ENCODE data around the gene ZNF273.
"Not testable (repeated sequence)": the region's sequence is repeated elsewhere in the genome, so short reads cannot be mapped to it uniquely, and the experiment has no call there.

Gene ZNF273

GRCh38 chr7:64944667-64945502 is 41.8 kb downstream of the ZNF273 start:
- not testable (repeated sequence) for DNase-seq (ENCODE audit: low spot score); FAIRE-seq

DNA sequence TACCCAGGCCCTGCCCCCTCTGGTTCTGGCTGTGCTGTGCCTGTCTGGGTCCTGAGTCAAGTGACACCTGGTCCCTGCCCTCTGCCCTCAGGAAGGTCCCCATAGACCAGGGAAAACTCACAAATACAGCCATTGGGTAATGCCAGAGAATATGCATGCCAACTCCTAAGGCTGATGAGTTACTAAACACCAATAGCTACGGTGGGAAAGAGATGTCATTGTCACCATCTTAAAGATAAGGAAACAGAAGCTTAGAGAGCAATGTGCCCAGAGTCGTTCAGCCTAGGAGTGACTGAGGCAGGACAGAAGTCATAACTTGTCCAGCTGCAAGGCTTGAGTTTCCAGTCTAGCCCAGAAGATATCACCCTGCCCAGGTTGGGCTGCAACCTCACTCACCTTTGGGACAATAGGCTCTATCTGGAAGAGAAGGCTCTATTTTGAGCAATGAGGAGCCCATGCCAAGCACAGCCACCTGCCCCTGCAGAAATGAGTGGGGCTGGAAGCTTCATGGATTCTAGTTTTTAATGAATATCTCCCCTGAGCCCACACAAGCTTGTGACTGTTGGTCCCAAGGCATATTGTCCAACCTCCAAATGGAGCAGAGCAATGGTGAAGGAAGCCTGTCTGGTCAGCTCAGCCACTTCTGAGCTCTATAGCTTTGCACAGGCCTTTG is 42.6 kb downstream of the ZNF273 start:
- FAIRE-seq (no peak), DNase-seq (ENCODE audit: low spot score) (no peak)

GRCh38 chr7:64946772-64947171 is 43.7 kb downstream of the ZNF273 start:
- DNase-seq (ENCODE audit: low spot score) (no peak), FAIRE-seq (no peak)

GRCh38 chr7:64947252-64948000 is 44.4 kb downstream of the ZNF273 start:
- no peak for DNase-seq (ENCODE audit: low spot score)
- no peak for FAIRE-seq

- not testable (repeated sequence) for FAIRE-seq
Measured at GRCh38 chr7:64948774-64949173, 45.7 kb downstream of the ZNF273 start.

DNA sequence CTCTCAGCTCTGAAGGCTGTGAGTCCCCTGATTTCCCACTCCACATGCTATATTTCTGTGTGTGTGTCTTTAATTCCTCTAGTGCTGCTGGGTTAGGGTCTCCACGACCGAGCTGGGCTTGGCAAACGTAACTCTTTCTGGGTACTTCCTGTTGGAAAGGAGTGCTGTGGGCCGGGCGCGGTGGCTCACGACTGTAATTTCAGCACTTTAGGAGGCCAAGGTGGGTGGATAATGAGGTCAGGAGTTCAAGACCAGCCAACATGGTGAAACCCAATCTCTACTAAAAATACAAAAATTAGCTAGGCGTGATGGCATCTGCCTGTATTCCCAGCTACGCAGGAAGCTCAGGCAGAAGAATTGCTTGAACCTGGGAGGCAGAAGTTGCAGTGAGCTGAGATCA is 47.6 kb downstream of the ZNF273 start:
- FAIRE-seq, result not testable (repeated sequence)

More at GRCh38 chr7:64948774-64949173, 45.7 kb downstream of the ZNF273 start:
- DNase-seq (ENCODE audit: low spot score), result not testable (repeated sequence)

DNA sequence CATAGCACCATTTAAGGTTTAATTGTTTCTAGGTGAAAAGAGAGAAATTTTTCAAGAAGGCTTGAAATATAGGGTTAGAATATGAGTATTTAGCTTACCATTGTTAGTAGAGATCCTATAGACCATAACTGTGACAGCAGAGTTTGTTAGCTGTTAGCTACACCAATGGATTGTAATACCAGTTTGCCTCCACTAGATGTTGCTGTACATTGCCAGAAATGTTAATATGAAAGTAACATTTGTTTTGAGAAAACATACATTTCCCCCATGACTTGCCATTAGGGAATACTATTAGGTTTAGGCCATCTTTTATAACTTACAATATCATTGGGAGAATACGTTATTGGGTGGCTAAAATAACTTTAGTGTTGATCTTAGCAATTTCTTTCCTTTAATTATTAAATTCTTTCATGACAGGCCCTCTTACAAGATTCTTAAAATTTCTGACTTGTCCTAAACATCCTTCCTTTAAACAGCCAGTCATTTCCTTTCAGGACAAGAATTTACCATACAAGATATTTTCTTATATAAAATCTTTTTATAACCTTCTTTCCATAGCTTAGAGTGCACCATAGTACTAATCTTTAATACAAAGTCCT is 48.3 kb downstream of the ZNF273 start:
- peak; percentile 76 for FAIRE-seq
- DNase-seq (ENCODE audit: low spot score), result peak; percentile 51

More for the DNA sequence above, 47.6 kb downstream of the ZNF273 start:
- DNase-seq (ENCODE audit: low spot score), result not testable (repeated sequence)

- no peak for FAIRE-seq
- DNase-seq (ENCODE audit: low spot score), result no peak
Measured at GRCh38 chr7:64959072-64959747, 56.1 kb downstream of the ZNF273 start.

- FAIRE-seq (no peak), DNase-seq (ENCODE audit: low spot score) (no peak)
Measured at GRCh38 chr7:64965594-64965993, 62.5 kb downstream of the ZNF273 start.

- FAIRE-seq (no peak), DNase-seq (ENCODE audit: low spot score) (no peak)
Measured at GRCh38 chr7:64978497-64979203, 75.6 kb downstream of the ZNF273 start.
